Measurements from ENCODE around the gene SLCO4C1. TPM values are rescaled to one million over a fixed set of nuclear protein-coding genes. Genes with fewer than 3 reads are reported as not detected.

Gene SLCO4C1
- total RNA-seq, 1 experiment from 2014 or later, result not detected

Other genes with a start within 250 kb of the SLCO4C1 start
- not detected in 2 replicates for gene SLCO6A1, start 202.7 kb upstream of the SLCO4C1 start, total RNA-seq (2014; rRNA removed)